ENCODE results near the gene C1orf141. TPM values are rescaled to one million over a fixed set of nuclear protein-coding genes. Genes with fewer than 3 reads are reported as not detected.

C1orf141 gene
- total and polyA plus RNA-seq, 2 donors, result not detected

GRCh38 chr1:67053785-67054772 lies 80.7 kb downstream of the C1orf141 start, which contains the start of gene SLC35D1:
Gene SLC35D1 (minus strand): TSS chr1:67054148. CDS start chr1:67054013, 135 bp downstream.
- Histone ChIP-seq H3K4me1 (ENCODE audit: insufficient read depth) (no peaks in the 10 kb centered on the region), H3K36me3 (ENCODE audit: insufficient read depth) (no peaks in the 10 kb centered on the region), H3K27ac (ENCODE audit: low read depth) (peak within 1 kb of the TSS; percentile 97), H3K4me3 (ENCODE audit: low read depth, low read length) (peak within 1 kb of the TSS; percentile 83)
- DNase-seq (ENCODE audit: extremely low spot score), result peak; percentile 50
- under 1% methylated on average over 73 of the region's 73 CpGs for WGBS

- WGBS, result under 1% methylated on average over 34 of the region's 34 CpGs
- no peak for DNase-seq (ENCODE audit: extremely low spot score)
- H3K27ac ChIP-seq (ENCODE audit: low read depth), result peak overlapping the region; percentile 97
- no peaks in the 10 kb centered on the region for H3K4me1 ChIP-seq (ENCODE audit: insufficient read depth)
- H3K36me3 ChIP-seq (ENCODE audit: insufficient read depth), result no peaks in the 10 kb centered on the region
- H3K4me3 ChIP-seq (ENCODE audit: low read depth, low read length), result peak overlapping the region; percentile 83
Measured at GRCh38 chr1:67053535-67053784, 81.3 kb downstream of the C1orf141 start.

GRCh38 chr1:67052741-67053534 lies 81.8 kb downstream of the C1orf141 start:
- Histone ChIP-seq H3K36me3 (ENCODE audit: insufficient read depth) (peaks cover 3% of the 10 kb centered on the region), H3K27ac (ENCODE audit: low read depth) (peak overlapping the region; percentile 97), H3K4me3 (ENCODE audit: low read depth, low read length) (peak overlapping the region; percentile 83), H3K4me1 (ENCODE audit: insufficient read depth) (no peaks in the 10 kb centered on the region)
- WGBS, result 2% methylated on average over 25 of the region's 25 CpGs
- DNase-seq (ENCODE audit: extremely low spot score), result peak; percentile 59

GRCh38 chr1:67051196-67051595 lies 83.6 kb downstream of the C1orf141 start:
- Histone ChIP-seq H3K4me3 (ENCODE audit: low read depth, low read length) (no peak overlapping the region), H3K4me1 (ENCODE audit: insufficient read depth) (no peaks in the 10 kb centered on the region), H3K36me3 (ENCODE audit: insufficient read depth) (peaks cover 5% of the 10 kb centered on the region), H3K27ac (ENCODE audit: low read depth) (no peak overlapping the region)
- DNase-seq (ENCODE audit: extremely low spot score), result no peak
- 55% methylated on average over 4 of the region's 4 CpGs for WGBS

GRCh38 chr1:67044631-67045270 lies 90.0 kb downstream of the C1orf141 start:
- Histone ChIP-seq H3K36me3 (ENCODE audit: insufficient read depth) (peaks cover 7% of the 10 kb centered on the region), H3K4me1 (ENCODE audit: insufficient read depth) (no peaks in the 10 kb centered on the region), H3K27ac (ENCODE audit: low read depth) (no peak overlapping the region), H3K4me3 (ENCODE audit: low read depth, low read length) (no peak overlapping the region)
- DNase-seq (ENCODE audit: extremely low spot score), result no peak
- WGBS, result 91% methylated on average over 4 of the region's 4 CpGs

- no peak for DNase-seq (ENCODE audit: extremely low spot score)
- H3K4me3 ChIP-seq (ENCODE audit: low read depth, low read length), result no peak overlapping the region
- H3K27ac ChIP-seq (ENCODE audit: low read depth), result no peak overlapping the region
- 55% methylated on average over 3 of the region's 3 CpGs for WGBS
- H3K36me3 ChIP-seq (ENCODE audit: insufficient read depth), result peaks cover 7% of the 10 kb centered on the region
- no peaks in the 10 kb centered on the region for H3K4me1 ChIP-seq (ENCODE audit: insufficient read depth)
Measured at GRCh38 chr1:67043366-67043765, 91.4 kb downstream of the C1orf141 start.

Small RNA genes lying within 50 kb of the gene (small RNA-seq; reads per million reads assigned to genes)
- not detected for gene RF00322

Other genes with a start within 250 kb of the C1orf141 start
- gene DNAI4, start 210.1 kb downstream of the C1orf141 start, total RNA-seq, result 43.6 TPM
- 1.7 TPM for gene DNAI4, start 210.1 kb downstream of the C1orf141 start, polyA plus RNA-seq
- gene MIER1, start 210.0 kb downstream of the C1orf141 start, total RNA-seq, result 59.1 TPM
- 19.3 TPM for gene MIER1, start 210.0 kb downstream of the C1orf141 start, polyA plus RNA-seq
- gene SLC35D1, start 80.8 kb downstream of the C1orf141 start, total RNA-seq, result 20.3 TPM
- gene SLC35D1, start 80.8 kb downstream of the C1orf141 start, polyA plus RNA-seq, result 6.0 TPM
- 0.48 TPM for gene IL23R, start 31.5 kb upstream of the C1orf141 start, total RNA-seq
- gene IL23R, start 31.5 kb upstream of the C1orf141 start, polyA plus RNA-seq, result not detected
- 6.0 TPM for gene IL12RB2, start 172.9 kb upstream of the C1orf141 start, total RNA-seq
- gene IL12RB2, start 172.9 kb upstream of the C1orf141 start, polyA plus RNA-seq, result 0.32 TPM